BLaER1 (cell line): ENCODE data around the gene MTNR1B.

Experiments
- H3K27ac ChIP-seq: shearing (Covaris generic); formaldehyde crosslinking; 2 replicates; pipeline ENCODE4 v1.8.1; 2022
- H3K27me3 ChIP-seq: shearing (Covaris generic); formaldehyde crosslinking; 2 replicates; pipeline ENCODE4 v1.8.1; 2022
- H3K36me3 ChIP-seq: shearing (Covaris generic); formaldehyde crosslinking; 2 replicates; pipeline ENCODE4 v1.8.1; 2022
- H3K4me1 ChIP-seq: shearing (Covaris generic); formaldehyde crosslinking; 2 replicates; pipeline ENCODE4 v1.8.1; 2022
- H3K4me2 ChIP-seq: shearing (Covaris generic); formaldehyde crosslinking; 2 replicates; pipeline ENCODE4 v1.8.1; 2022
- H3K4me3 ChIP-seq: shearing (Covaris generic); formaldehyde crosslinking; 2 replicates; pipeline ENCODE4 v1.8.1; 2022
- H3K9ac ChIP-seq: shearing (Covaris generic); formaldehyde crosslinking; 2 replicates; pipeline ENCODE4 v1.8.1; 2022
- H3K9me3 ChIP-seq: shearing (Covaris generic); formaldehyde crosslinking; 2 replicates; pipeline ENCODE4 v1.8.1; 2022
- H4K20me1 ChIP-seq: shearing (Covaris generic); formaldehyde crosslinking; 2 replicates; pipeline ENCODE4 v1.8.1; 2022
- Cebpa-rat ChIP-seq: shearing (Covaris generic); IDR thresholded peaks from 2 replicates; pipeline ENCODE4 v1.8.1; 2022

The MTNR1B gene

DNA sequence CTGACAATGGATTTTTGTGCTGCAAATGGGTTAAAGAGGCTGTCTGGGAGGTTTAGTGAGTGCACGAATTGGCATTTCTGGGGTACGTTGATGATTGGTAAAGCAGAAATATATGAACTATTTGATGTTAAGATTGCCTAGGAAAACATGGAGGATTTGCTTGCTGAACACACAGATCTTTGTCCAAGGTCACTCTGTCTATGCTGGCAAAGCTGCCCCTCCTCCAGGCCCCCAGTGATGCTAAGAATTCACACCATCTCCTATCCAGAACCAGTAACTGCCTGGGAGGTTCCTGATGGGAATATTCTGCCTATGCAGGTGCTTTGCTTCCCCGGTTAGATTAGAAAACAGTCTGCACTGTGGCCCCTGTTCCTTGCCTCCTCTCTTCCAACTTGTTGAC lies 5.8 kb downstream of the MTNR1B start:
- Histone ChIP-seq H4K20me1 (no peaks in the 10 kb centered on the region), H3K9me3 (no peaks in the 10 kb centered on the region), H3K27ac (no peak overlapping the region), H3K9ac (no peak overlapping the region), H3K36me3 (no peaks in the 10 kb centered on the region), H3K4me2 (no peak overlapping the region), H3K4me3 (no peak overlapping the region), H3K27me3 (no peaks in the 10 kb centered on the region), H3K4me1 (no peaks in the 10 kb centered on the region)
- no peak for TF ChIP-seq Cebpa-rat

DNA sequence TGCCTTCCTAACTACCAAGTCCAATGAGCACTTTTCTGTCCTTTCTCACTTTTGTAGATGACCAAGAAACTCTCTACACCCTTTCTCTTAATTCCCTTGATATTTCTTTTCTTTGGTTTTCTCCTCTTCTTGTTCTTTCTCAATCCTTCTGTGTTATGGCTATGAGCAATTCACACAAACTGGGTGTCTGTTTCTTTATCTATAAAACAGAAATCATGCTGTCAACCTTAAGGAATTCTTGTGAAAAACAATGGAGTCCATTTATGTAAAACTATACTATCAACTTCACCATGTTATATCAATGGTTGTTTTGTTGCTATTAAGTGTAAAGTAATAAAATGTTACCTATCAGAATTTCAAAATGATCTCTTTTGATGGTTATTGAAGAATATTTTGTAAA lies 7.2 kb downstream of the MTNR1B start:
- no peak overlapping the region for H3K4me3 ChIP-seq
- H3K4me1 ChIP-seq: no peaks in the 10 kb centered on the region
- no peak overlapping the region for H3K4me2 ChIP-seq
- no peak for TF ChIP-seq Cebpa-rat
- H3K27me3 ChIP-seq: no peaks in the 10 kb centered on the region
- H4K20me1 ChIP-seq: no peaks in the 10 kb centered on the region
- H3K27ac ChIP-seq: no peak overlapping the region
- no peak overlapping the region for H3K9ac ChIP-seq
- H3K36me3 ChIP-seq: no peaks in the 10 kb centered on the region
- peaks cover 3% of the 10 kb centered on the region; the same call in 1 of the 2 replicates for H3K9me3 ChIP-seq

DNA sequence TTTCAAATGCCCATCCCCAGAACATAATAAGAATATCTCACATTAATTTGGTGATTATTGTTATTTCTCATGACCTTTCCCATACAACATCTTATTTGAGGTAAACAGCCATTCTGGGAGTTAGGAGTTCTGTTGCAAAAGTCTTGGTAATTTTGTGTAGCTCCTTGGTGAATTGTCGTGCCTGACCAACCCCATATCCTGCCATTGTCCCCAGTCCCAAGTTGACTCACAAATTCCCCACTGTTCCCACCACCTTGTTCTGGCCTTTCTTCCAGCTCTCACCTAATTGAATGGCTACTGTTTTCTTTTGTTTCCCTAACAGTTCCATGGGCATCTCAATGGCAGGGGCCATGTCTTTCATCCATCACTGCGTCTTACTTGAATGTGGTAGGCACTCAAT lies 8.0 kb downstream of the MTNR1B start:
- H3K4me2 ChIP-seq: no peak overlapping the region
- H4K20me1 ChIP-seq: no peaks in the 10 kb centered on the region
- H3K27ac ChIP-seq: no peak overlapping the region
- peaks cover 10% of the 10 kb centered on the region; the same call in 1 of the 2 replicates for H3K9me3 ChIP-seq
- no peak overlapping the region for H3K4me3 ChIP-seq
- H3K9ac ChIP-seq: no peak overlapping the region
- H3K27me3 ChIP-seq: no peaks in the 10 kb centered on the region
- H3K4me1 ChIP-seq: no peaks in the 10 kb centered on the region
- no peak for TF ChIP-seq Cebpa-rat
- H3K36me3 ChIP-seq: no peaks in the 10 kb centered on the region

DNA sequence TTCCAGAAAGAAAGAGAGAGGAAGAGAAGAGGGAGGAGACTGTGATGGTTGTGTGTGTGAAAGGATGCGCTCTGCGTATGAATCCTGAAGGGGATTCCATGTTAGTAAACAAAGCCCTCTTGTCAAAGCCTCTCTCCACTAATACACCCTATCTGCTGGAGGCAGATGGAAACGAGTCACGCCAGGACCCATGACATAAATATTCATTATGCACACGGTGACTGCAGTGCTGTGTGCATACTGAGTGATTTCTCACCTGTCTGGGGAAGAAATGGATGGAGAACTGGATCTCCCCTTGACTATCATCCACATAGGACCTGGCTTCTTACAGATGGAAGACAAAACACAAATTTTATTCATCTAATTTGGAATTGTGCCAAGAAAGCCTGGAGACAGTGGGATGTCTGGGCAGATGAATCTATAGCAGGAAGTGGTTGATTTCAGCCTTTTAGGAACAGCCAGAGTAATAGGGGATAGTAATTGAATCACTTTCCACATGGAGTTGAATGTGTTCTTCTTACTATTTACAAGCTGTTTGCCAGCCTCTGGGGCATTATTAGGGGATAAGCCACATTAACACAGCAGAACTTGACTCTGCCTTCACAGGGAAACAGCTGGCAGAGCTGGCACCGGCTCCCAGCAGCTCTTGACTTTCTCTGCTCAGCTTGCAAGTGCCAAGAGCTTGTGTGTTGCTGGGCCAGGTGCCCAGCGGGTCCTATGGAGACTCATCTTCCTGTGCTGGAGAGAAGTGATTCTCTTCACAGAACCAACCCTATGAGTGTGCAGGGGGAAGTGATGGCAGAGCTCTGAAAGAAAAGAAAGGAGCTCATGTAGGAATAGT lies 9.0 kb downstream of the MTNR1B start:
- no peak overlapping the region for H3K27ac ChIP-seq
- peaks cover 10% of the 10 kb centered on the region; the same call in 1 of the 2 replicates for H3K9me3 ChIP-seq
- no peaks in the 10 kb centered on the region for H3K27me3 ChIP-seq
- no peak overlapping the region for H3K9ac ChIP-seq
- H3K4me2 ChIP-seq: no peak overlapping the region
- H4K20me1 ChIP-seq: no peaks in the 10 kb centered on the region
- no peak overlapping the region for H3K4me3 ChIP-seq
- no peak for TF ChIP-seq Cebpa-rat
- H3K4me1 ChIP-seq: no peaks in the 10 kb centered on the region
- H3K36me3 ChIP-seq: no peaks in the 10 kb centered on the region

DNA sequence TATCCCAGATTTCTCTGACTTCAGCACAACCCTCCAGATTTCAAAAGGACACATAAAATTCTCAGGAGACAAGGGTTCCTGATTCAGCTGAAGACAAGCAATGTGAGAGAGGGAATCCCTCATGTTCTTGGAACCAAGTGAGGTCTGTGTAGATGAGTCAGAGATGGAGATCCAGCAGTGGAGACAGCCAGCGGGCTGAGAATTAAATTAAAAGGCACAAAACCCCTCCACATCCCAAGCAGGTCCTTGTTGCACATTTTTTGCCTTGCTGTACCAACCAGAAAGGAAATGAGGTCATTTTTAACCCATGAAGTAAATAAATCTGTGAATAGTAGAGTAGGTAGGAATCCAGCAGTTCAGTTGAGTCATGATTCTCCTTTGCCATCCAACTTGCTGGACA lies 9.7 kb downstream of the MTNR1B start:
- no peak overlapping the region for H3K4me2 ChIP-seq
- H3K27ac ChIP-seq: no peak overlapping the region

DNA sequence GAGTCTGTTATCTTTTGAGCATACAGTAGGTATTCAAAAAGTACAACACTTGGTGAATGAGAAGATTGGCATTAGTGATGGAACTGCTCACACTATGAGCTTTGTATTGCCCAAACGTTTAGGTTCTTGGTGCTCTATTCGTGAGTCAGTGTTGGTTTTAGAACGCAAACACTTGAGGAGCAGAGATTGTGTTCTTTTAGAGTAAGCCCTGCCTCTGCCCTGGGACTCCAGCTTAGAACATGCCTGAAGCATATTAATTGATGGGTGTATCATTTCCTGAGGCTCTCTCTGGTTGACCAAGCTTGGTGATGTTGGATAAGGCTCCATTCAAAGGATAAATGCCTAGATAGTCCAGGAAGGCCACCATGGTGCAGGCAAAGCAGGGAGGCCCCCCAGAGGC lies 10.9 kb downstream of the MTNR1B start:
- H3K27me3 ChIP-seq: no peaks in the 10 kb centered on the region
- no peak overlapping the region for H3K4me3 ChIP-seq
- H4K20me1 ChIP-seq: no peaks in the 10 kb centered on the region
- no peaks in the 10 kb centered on the region for H3K4me1 ChIP-seq
- H3K4me2 ChIP-seq: no peak overlapping the region
- no peak overlapping the region for H3K9ac ChIP-seq
- no peaks in the 10 kb centered on the region for H3K36me3 ChIP-seq
- H3K9me3 ChIP-seq: peaks cover 10% of the 10 kb centered on the region; the same call in 1 of the 2 replicates
- H3K27ac ChIP-seq: no peak overlapping the region
- TF ChIP-seq Cebpa-rat: no peak

More for the DNA sequence above, 9.7 kb downstream of the MTNR1B start:
- TF ChIP-seq Cebpa-rat: no peak
- Histone ChIP-seq H3K9ac (no peak overlapping the region), H3K4me1 (no peaks in the 10 kb centered on the region), H3K27me3 (no peaks in the 10 kb centered on the region), H4K20me1 (no peaks in the 10 kb centered on the region), H3K4me3 (no peak overlapping the region), H3K36me3 (no peaks in the 10 kb centered on the region), H3K9me3 (peaks cover 10% of the 10 kb centered on the region; the same call in 1 of the 2 replicates)

DNA sequence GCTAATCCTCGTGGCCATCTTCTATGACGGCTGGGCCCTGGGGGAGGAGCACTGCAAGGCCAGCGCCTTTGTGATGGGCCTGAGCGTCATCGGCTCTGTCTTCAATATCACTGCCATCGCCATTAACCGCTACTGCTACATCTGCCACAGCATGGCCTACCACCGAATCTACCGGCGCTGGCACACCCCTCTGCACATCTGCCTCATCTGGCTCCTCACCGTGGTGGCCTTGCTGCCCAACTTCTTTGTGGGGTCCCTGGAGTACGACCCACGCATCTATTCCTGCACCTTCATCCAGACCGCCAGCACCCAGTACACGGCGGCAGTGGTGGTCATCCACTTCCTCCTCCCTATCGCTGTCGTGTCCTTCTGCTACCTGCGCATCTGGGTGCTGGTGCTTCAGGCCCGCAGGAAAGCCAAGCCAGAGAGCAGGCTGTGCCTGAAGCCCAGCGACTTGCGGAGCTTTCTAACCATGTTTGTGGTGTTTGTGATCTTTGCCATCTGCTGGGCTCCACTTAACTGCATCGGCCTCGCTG lies 12.1 kb downstream of the MTNR1B start:
- H3K4me3 ChIP-seq: no peak overlapping the region
- TF ChIP-seq Cebpa-rat: no peak
- H3K4me1 ChIP-seq: no peaks in the 10 kb centered on the region
- H3K4me2 ChIP-seq: no peak overlapping the region
- H4K20me1 ChIP-seq: no peaks in the 10 kb centered on the region
- no peaks in the 10 kb centered on the region for H3K36me3 ChIP-seq
- no peak overlapping the region for H3K27ac ChIP-seq
- no peaks in the 10 kb centered on the region for H3K27me3 ChIP-seq
- H3K9ac ChIP-seq: no peak overlapping the region
- H3K9me3 ChIP-seq: peaks cover 10% of the 10 kb centered on the region; the same call in 1 of the 2 replicates

DNA sequence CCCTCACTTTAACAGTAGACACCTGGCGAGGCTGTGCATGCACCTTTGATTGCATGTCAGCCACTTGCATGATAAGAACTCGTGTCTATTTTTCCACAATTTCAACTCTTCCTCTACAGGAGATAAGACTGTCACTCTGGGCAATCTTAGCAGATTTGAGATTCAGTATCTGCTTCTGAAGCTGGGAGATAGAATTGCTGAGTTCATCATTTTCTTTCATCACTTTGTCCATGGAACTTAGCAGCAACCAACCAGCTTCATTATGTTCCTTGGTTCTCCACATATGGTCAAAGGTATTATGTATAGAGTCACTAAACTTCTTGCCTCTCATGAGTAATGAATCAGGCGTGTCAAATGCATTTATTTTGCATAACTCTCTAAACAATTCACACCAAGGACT lies 17.1 kb downstream of the MTNR1B start:
- H3K27me3 ChIP-seq: no peaks in the 10 kb centered on the region
- H3K4me3 ChIP-seq: no peak overlapping the region
- H3K4me2 ChIP-seq: no peak overlapping the region
- H3K36me3 ChIP-seq: no peaks in the 10 kb centered on the region
- H4K20me1 ChIP-seq: no peaks in the 10 kb centered on the region
- H3K27ac ChIP-seq: no peak overlapping the region
- H3K9me3 ChIP-seq: peaks cover 17% of the 10 kb centered on the region
- no peaks in the 10 kb centered on the region for H3K4me1 ChIP-seq
- TF ChIP-seq Cebpa-rat: no peak
- no peak overlapping the region for H3K9ac ChIP-seq

DNA sequence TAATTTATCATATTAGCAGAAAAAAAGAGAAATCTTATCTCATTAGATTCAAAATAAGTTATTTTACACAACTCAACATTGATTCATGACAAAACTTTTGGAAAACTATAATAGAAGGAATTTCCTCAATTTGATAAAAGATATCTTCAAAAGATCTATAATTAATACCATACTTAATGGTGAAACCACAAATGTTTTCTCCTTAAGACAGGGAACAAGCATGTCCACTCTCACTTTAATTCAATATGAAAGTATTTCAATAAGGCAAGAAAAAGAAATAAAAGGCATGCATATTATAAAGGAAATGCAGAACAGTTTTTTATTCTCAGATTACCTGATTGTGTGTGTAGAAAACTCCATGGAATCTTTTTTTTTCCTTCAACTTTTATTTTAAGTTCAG lies 23.6 kb downstream of the MTNR1B start:
- H3K27me3 ChIP-seq: no peaks in the 10 kb centered on the region
- no peak overlapping the region for H3K4me2 ChIP-seq
- H4K20me1 ChIP-seq: no peaks in the 10 kb centered on the region
- H3K27ac ChIP-seq: no peak overlapping the region
- peaks cover 9% of the 10 kb centered on the region; the same call in 1 of the 2 replicates for H3K9me3 ChIP-seq
- TF ChIP-seq Cebpa-rat: no peak
- H3K36me3 ChIP-seq: no peaks in the 10 kb centered on the region
- no peaks in the 10 kb centered on the region for H3K4me1 ChIP-seq
- H3K9ac ChIP-seq: no peak overlapping the region
- no peak overlapping the region for H3K4me3 ChIP-seq
